SK-N-SH treated with all-trans-retinoic acid at 6 μM for 48 hours (cell line): ENCODE data around the gene PIAS1.

Experiments
- GLIS3 ChIP-seq: fragments of 250-450 bp; sonication (Bioruptor Pico); IDR thresholded peaks from 2 replicates; pipeline ENCODE4 v1.5.0; 2020; ENCODE audit warnings: mild to moderate bottlenecking, moderate library complexity
- ZFP30 ChIP-seq: fragments of 450-650 bp; formaldehyde crosslinking; IDR thresholded peaks from 2 replicates; pipeline ENCODE4 v1.5.0; 2022; ENCODE audit warnings: mild to moderate bottlenecking, moderate library complexity

GRCh38 chr15:68214838-68215254, 160.7 kb downstream of the PIAS1 start:
- TF ChIP-seq ZFP30: no peak
- TF ChIP-seq GLIS3: no peak
